IPS DF 4.7 (cell line): Measurements from ENCODE around the gene USO1.
"Not testable (repeated sequence)": the region's sequence is repeated elsewhere in the genome, so short reads cannot be mapped to it uniquely, and the experiment has no call there.

Experiments used
- DNase-seq: peaks from one replicate; pipeline ENCODE4 v3.0.0-alpha.2; 2013; ENCODE audit warnings: low spot score; ENCODE audit errors: extremely low read depth

USO1 gene

GRCh38 chr4:75752637-75753036, 28.3 kb downstream of the USO1 start:
- DNase-seq, result no peak

GRCh38 chr4:75769036-75769435, 44.7 kb downstream of the USO1 start:
- no peak for DNase-seq

DNA sequence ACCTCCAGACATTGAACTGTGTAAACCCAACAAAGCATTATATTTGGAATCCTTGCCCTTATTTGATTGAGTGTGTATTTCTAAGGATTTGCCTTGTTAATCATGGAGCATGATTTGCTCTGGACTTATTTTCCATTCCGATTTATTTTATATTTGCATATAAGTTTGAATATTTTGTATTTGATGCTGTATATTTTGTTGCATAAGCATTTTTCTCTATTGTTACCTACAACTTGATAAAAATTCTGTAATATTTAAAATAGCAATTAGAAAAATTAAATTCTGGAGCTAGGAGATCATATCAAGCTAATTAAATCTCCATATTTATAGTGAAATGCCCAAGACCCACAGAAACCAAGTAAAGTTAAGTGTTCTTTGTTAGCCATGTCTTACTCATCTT, 47.2 kb downstream of the USO1 start:
- no peak for DNase-seq

DNA sequence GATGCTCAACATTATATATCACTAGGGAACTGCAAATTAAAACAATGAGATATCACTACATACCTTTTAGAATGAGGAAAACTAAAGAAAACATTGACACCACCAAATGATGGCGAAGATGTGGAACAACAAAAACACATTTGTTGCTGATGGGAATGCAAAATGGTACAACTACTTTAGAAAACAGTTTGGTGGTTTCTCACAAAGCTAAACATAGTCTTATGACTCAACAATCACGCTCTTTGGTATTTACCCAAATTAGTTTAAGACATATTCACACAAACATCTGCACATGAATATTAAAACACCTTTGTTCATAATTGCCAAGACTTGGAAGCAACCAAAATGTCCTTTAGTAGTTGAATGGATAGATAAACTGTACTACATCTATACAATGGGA, 53.2 kb downstream of the USO1 start:
- DNase-seq, result no peak

DNA sequence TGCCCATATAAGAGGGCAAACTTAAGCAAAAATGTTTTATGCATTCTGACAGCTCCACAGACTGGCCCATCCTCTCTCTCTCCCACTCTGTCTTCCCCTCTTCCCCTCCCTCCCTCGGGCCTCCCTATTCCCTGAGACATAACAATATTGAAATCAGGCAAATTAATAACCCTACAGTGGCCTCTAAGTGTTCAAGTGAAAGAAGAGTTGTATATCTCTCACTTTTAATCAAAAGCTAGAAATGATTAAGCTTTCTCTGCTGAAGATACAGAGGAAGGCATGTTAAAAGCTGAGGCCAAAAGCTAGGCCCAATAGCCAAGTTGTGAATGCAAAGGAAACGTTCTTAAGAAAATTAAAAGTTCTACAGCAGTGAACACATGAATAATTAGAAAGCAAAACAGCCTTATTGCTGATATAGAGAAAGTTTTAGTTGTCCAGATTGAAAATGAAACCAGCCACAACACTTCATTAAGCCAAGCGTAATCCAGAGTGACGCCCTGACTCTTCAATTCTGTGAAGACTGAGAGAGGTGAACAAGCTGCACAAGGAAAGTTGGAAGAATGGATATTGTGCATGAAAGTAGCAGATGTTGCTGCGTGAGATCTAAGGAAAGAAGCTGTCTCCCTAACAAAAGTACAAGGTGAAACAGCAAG, 54.9 kb downstream of the USO1 start:
- DNase-seq, result no peak

DNA sequence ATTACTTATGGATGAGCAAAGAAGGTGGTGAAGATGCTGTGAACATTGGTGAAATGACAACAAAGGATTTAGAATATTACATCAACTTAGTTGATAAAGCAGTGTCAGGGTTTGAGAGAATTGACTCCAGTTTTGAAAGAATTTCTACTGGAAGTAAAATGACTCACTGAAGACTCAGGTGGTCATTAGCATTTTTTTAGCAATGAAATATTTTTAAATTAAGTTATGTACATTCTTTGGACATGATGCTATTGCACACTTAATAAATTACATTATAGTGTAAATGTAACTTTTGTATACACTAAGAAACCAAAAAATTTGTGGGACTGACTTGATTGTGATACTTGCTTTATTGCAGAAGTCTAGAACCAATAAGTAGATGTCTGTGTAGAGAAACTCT, 56.9 kb downstream of the USO1 start:
- DNase-seq, result no peak

DNA sequence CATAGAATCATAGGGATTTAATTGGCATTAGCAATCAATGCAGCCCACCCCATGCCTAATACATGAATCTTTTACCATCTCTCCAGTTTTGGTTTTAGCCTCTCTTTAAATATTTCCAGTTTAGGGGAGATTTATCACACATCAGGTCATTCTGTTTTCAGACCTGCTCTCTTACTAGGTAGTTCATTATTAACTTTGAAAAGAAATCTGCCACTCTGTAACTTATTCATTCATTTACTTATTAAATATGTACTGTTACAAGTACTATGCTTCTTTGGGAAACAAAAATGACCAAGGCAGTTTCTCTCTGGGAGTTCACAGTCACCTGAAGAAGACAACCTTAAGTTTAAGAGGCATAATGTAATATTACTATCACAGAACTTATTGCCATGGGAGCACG, 62.1 kb downstream of the USO1 start:
- DNase-seq, result no peak

GRCh38 chr4:75786938-75787337, 62.6 kb downstream of the USO1 start:
- DNase-seq, result no peak

- no peak for DNase-seq
These were observed 65.6 kb downstream of the USO1 start for GRCh38 chr4:75790024-75790423.

DNA sequence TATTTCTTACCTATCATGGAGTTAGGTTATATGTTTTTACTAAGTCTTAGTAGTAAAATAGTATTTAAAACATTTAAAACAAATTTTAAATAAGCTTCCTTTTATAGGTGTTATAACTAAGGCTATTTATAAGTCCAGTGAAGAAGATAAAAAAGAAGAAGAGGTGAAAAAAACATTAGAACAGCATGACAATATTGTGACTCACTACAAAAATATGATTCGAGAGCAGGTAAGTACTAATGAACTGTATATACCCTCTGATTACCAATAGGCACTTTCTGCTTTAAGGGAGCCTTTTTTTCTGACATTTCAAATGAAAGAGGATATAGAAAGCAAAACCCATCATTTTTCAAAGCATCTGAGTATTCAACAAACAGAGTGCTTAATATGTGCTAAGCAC, 76.6 kb downstream of the USO1 start:
- DNase-seq, result no peak

DNA sequence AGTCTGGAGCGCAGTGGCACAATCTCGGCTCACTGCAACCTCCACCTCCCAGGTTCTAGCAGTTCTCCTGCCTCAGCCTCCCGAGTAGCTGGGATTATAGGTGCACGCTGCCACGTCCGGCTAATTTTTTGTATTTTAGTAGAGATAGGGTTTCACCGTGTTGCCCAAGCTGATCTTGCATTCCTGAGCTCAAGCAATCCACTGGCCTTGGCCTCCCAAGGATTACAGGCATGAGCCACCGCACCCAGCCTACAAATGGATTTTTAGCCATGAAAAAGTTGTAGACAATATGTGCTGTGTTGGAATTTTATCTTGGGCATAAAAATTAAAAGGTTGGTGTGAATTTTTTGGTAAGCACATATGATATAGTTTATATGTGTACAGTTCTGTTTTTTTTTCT, 81.7 kb downstream of the USO1 start:
- not testable (repeated sequence) for DNase-seq

- no peak for DNase-seq
These were observed 93.5 kb downstream of the USO1 start for GRCh38 chr4:75817901-75818300.

- DNase-seq, result no peak
These were observed 94.7 kb downstream of the USO1 start for GRCh38 chr4:75819121-75819520.

GRCh38 chr4:75820197-75820596, 95.8 kb downstream of the USO1 start:
- no peak for DNase-seq

DNA sequence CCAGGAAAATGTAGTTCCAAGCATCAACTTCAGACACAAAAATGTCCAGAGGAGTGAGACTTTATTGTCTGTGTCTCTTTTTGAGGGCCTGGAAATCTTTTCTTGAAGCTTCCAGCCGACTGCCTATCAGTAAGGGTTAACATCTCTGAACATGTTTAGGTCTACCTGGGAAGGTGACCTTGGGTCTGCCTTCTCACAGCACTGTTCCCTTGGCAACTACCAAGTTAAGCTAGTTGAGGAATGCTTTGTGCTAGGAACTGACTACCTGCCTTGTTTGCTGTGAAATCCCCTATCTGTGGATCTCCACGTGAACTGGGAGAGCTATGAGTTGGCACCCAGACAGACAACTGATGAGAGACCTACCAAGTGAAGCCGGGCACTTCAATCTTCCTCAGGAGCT, 96.3 kb downstream of the USO1 start:
- no peak for DNase-seq

GRCh38 chr4:75821216-75821615, 96.8 kb downstream of the USO1 start:
- DNase-seq, result no peak

DNA sequence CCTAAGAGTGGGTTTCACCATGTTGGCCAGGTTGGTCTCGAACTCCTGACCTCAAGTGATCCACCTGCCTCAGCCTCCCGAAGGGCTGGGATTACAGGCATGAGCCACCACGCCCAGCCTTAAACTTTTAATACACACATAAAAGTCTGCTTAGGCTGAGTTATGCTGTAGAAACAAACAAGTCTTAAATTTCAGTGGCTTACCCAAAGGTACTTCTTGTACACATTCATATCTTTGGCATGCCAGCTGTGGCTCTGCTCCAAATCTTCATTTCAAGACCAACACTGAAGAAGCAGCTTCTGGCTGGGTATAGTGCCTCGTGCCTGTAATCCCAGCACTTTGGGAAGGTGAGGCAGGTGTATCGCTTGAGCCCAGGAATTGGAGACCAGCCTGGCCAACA, 97.6 kb downstream of the USO1 start:
- DNase-seq, result no peak

DNA sequence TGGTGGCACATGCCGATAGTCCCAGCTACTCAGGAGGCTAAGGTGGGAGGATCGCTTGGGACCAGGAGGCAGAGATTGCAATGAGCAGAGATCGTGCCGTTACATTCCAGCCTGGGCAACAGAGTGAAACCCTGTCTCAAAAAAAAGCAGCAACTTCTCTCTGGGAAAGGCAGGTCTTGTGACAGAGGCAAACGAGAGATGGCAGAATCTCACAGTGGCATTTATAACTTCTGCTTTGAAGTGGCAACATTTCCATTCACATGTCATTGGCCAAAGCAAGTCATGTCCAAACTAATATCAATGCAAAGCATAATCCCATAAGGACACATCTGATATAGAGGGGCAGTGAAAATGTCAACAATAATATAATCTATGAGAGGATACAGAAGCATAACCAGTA, 98.0 kb downstream of the USO1 start:
- DNase-seq, result no peak

- no peak for DNase-seq
These were observed 99.4 kb downstream of the USO1 start for GRCh38 chr4:75823812-75824211.

DNA sequence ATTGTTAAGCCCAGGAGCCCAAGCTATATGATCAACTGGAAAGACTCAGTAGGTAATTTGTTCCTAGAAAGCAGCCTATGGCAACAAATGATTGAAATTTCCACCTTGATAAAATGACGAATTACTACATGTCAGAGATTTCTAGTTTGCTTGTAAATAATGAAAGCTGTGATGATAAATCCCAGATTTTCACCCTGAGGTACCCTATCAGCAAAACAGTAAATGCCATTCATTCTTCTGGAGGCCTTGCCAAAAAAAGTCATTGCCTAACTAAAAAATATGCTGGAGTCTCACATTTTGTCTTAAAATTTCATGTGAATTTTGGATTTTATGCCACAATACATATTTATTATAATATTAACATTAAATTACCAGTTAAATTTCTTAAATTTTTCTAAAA, 106.5 kb downstream of the USO1 start:
- DNase-seq, result no peak

- no peak for DNase-seq
These were observed 107.6 kb downstream of the USO1 start for GRCh38 chr4:75831856-75832405.

GRCh38 chr4:75834095-75834771, 109.9 kb downstream of the USO1 start:
- no peak for DNase-seq

DNA sequence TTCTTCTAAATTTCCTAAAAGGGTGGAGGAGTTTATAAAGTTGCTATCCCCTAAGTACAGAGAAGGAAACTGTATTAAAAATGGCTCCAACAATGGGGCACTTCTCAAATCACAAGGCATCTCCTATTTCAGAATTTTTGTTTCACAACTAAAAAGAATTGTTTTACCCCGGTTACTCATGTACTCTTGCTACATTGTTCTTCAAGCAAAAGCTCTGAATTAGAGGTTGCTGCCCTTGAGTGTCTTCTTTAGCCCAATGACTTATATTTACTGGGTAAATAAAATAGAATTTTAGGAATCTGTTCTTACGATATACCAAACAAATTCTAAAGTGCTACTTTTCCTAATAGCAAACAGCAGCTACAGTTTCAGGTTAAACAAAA, 110.4 kb downstream of the USO1 start:
- no peak for DNase-seq
